Testis (tissue), 2 donors: ENCODE results near the gene PRF1.
"Not testable (repeated sequence)": the region's sequence is repeated elsewhere in the genome, so short reads cannot be mapped to it uniquely, and the experiment has no call there.

ENCODE experiments used
- POLR2A ChIP-seq: fragments of 450-650 bp; IDR thresholded peaks from one replicate; pipeline ENCODE4 v1.6.1; 2017; ENCODE audit warnings: antibody characterized with exemption, mild to moderate bottlenecking, moderate library complexity
- TF ChIP-seq, protein P1 (sequence below), 3 experiments: fragments of 450-650 bp in 2 of 3; fragments of 200-600 bp in 1 of 3; sonication (generic) in 1 of 3; IDR thresholded peaks; one replicate each; pipeline ENCODE4 v1.5.1; 2016 to 2019; ENCODE audit warnings: antibody characterized with exemption in 3 of 3, mild to moderate bottlenecking in 2 of 3, moderate library complexity in 1 of 3

- TF ChIP-seq POLR2A: not testable (repeated sequence)
- TF ChIP-seq, protein P1, sequence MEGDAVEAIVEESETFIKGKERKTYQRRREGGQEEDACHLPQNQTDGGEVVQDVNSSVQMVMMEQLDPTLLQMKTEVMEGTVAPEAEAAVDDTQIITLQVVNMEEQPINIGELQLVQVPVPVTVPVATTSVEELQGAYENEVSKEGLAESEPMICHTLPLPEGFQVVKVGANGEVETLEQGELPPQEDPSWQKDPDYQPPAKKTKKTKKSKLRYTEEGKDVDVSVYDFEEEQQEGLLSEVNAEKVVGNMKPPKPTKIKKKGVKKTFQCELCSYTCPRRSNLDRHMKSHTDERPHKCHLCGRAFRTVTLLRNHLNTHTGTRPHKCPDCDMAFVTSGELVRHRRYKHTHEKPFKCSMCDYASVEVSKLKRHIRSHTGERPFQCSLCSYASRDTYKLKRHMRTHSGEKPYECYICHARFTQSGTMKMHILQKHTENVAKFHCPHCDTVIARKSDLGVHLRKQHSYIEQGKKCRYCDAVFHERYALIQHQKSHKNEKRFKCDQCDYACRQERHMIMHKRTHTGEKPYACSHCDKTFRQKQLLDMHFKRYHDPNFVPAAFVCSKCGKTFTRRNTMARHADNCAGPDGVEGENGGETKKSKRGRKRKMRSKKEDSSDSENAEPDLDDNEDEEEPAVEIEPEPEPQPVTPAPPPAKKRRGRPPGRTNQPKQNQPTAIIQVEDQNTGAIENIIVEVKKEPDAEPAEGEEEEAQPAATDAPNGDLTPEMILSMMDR (IDR thresholded peaks at IDR 0.05): not testable (repeated sequence)
These were observed 21.4 kb downstream of the PRF1 start for GRCh38 chr10:70581176-70581575.
